ENCODE results near the gene MLANA. TPM values are rescaled to one million over a fixed set of nuclear protein-coding genes. Genes with fewer than 3 reads are reported as not detected.

MLANA gene, protein sequence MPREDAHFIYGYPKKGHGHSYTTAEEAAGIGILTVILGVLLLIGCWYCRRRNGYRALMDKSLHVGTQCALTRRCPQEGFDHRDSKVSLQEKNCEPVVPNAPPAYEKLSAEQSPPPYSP
- total RNA-seq: not detected in 2 replicates

DNA sequence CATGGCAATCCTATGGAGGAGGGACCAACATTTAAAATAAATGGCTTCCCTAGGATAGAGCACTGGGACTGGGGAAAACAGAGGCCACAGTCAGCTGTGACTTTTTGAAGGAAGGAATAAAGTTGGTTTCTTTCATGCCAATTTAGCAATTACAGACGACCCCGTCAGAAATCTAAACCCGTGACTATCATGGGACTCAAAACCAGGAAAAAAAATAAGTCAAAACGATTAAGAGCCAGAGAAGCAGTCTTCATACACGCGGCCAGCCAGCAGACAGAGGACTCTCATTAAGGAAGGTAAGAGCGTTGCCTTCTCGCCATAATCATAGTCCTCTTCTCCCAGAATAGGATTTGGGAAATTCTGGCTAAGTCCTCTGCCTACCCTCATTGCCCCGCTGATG lies at the start of gene MLANA:
Gene MLANA (plus strand): TSS at position 249 of the 400 bp plus-strand sequence. CDS start 1,586 bp downstream, outside the sequence.

Other genes with a start within 250 kb of the MLANA start
- gene ERMP1, start 57.8 kb upstream of the MLANA start, total RNA-seq: 6.1 and 6.5 TPM in 2 replicates
- 8.5 and 9.9 TPM in 2 replicates for gene RANBP6, start 124.7 kb downstream of the MLANA start, total RNA-seq

All from cardiac atrium fibroblast (primary cell).